GM19397 (cell line): ENCODE results near the gene MDFIC.
A peak's percentile ranks its signal among the peaks of the same experiment; 100 is the strongest.

Source experiments
- ATAC-seq: cut with Tn5 transposase; IDR thresholded peaks from one replicate; pipeline ENCODE4 v1.9.1; 2021; ENCODE audit warnings: mild to moderate bottlenecking, moderate library complexity; ENCODE audit not compliant: unreplicated experiment

MDFIC gene

DNA sequence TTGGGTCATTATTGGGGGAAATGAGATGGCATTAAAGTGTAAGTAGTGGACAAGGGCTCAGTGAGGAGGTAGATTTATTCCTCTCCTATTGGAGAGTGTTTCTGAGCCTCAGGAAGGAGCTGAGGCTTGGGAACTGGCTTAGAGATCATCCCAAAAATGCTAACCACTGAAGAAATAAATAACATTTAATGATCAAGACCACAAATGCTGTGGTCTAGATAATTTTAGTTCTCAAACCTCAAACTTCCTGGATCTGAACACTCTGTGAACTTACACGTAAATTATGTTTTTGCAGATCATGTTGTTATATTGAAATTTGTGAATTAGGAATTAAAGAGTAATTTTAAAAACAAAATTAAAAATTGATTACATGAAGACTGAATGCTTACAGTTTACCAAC, 27.3 kb downstream of the MDFIC start:
- ATAC-seq: no peak

DNA sequence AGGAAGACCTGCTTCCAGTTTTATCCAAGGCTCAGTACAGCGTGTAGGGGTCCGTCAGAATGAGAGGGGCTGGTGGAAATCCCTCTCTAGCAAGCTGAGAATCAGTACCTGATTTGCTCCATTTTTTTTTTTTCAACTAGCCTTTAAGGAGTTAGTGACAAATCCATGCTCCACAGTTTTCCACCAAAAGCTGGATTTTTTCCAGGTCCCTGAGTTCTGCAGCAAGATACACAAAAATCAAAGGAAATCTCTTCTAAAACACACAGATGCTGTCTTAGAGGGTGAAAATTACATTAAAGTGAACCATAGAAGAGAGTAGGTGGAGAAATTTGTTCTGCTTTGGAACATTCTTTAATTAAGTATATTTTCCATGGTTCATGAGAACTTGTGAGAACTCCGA, 30.4 kb downstream of the MDFIC start:
- no peak for ATAC-seq

DNA sequence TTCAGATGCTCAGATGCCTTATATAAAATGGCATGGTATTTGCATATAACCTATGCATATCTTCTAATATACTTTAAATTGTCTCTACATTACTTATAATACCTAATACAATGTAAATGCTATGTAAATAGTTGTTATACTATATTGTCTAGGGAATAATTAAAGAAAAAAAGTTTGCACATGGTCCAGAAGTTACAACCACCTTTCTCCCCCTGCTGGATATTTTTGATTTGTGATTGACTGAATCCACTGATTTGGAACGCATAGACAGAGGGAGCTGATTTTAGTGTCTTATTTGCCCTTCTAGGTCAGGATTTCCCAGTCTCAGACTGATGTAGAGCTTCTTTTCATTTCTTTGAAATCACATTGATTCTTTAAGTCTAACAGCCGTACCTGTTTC, 31.8 kb downstream of the MDFIC start:
- no peak for ATAC-seq

DNA sequence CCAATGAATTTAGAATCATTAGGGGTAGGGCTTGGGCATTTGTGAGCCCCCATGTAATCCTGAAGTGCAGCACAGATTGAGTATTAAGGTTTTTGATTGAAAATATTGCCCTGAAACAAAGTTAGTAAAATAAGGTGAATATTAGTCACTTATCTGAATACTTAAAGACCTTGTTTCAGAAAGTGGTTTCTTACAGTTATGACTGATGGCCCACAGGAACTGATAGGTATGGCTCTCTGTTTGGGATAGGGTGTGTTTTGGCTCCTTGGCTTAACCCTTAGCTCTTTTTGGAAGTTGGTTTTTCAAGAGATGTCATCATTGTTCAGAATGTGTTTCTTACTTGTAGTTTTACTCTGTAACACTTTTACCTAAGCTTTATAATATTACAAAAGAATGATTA, 34.8 kb downstream of the MDFIC start:
- ATAC-seq: no peak

DNA sequence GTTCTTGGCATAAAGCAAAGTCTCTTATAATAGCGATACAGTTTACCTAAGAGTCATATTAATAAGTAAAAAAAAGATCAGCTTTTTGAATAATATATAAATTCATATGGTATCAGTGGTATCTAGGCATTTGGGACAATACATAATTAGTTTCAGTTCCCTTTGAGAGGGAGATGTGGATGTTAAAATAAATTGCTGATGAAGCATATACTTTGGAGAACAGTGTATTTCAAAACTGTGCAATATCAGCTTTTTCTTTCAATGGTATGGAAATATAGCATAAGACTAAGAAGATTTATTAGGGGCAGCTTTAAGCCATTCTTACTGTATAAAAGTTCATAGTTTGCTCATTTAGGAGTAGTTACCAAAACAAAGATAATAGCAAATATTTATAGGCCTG, 35.5 kb downstream of the MDFIC start:
- ATAC-seq: no peak

DNA sequence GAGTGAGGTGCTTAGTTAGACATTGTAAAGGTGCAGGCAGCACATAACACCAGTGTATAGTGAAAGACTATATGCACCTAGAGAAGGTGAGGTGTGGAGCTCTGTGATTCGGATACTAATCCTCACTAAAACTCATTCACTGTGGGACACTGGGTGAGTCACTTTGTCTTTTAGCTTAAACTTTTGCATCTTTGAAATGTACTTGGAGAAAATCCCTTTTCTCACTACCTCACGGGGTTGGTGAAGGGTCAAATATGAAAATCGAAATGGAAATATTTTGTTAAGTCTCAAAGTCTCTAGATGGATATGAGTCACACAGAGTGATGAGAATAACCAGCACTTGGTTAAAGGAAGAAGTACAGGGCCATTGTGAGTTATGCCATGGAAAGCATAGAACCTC, 38.0 kb downstream of the MDFIC start:
- peak; percentile 78 for ATAC-seq

DNA sequence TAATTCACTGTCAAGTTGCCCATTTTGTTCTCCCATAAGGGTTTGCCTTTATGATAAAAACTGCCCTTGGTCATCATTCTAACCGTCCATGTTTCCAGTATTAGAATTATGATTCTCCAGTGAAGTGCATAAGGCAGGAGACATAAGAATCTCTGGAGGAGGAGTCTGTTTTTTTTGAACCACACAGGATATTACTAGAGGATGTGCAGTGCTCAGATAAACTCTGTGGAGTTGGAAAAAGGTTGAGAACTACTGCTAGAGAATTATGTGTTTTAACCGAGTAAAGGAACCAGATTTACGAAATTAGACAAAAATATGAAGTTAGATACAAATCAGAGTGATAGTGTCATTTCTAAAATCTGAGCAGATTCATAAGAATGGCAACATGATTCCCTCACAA, 40.5 kb downstream of the MDFIC start:
- no peak for ATAC-seq

DNA sequence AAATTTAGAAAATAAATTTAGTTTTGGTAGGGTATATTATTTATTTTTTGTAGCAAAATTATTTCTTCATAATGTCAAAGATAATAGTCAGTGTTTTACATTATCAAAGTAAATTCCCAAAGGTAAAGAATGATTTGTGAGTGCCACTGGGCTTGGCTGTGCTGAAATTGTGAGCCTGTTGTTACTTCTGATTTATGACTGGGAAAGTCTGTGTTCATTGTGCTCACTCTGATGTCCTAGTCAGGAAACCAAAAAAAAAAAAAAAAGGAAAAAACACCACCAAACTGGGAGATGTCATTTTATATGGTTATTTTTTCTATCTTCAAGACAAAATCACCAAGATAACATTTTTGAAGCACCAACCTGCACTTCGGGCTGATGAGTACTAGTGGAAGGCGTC, 44.3 kb downstream of the MDFIC start:
- no peak for ATAC-seq

DNA sequence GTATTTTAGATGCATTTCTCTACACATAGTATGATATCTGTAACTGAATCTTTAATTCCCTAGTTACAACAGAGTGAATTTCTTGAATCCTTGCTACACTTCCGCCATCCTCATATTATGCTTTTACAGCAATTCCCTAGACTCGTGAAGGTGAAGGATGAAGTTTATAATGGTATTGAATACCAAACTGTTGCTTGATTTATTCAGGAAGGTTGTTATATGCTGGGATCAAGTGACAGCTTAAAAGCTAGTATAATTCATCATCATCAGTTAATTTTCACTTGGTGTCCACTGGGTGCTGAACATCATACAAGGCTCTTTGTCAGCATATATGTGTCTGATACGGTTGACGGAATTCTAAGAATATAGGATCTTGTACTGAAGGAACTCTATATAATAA, 47.2 kb downstream of the MDFIC start:
- ATAC-seq: no peak

DNA sequence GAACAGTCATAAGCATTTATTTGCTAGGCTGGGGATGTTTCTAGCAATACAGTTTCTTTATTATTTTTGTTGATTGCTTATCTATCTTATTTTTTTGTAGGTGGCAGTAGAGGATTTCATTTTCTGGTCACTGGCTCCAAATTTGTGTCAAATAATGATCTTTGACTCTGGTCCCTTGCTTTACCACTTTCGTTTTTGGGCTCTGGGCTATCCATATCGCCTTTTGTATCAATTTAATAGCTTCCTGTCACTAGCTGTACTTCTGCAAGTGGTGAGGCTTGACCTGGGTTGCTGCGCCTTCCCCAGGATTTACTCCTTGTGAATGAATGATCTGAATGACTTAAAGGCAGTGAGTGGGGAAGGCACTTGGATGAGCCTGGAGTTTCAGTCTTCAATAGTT, 48.4 kb downstream of the MDFIC start:
- ATAC-seq: no peak

DNA sequence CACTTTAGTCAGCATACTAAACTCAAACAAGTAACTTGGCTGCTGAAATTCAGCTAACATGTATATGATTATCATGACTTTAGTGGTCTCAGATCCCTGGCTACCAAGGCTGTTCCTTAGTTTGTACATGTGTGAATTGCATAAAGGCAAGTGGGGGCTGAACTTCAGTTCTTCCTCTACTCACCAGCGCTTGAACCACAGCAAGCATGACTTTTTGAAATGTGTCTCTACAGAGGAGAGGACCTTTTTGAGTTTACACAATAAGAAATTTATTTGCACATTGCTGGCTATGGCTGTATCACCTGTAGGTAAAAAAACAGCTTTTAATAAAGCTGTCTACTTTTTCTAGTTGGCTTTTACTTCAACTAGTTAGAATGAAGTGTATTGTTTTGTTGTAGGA, 48.8 kb downstream of the MDFIC start:
- ATAC-seq: no peak

DNA sequence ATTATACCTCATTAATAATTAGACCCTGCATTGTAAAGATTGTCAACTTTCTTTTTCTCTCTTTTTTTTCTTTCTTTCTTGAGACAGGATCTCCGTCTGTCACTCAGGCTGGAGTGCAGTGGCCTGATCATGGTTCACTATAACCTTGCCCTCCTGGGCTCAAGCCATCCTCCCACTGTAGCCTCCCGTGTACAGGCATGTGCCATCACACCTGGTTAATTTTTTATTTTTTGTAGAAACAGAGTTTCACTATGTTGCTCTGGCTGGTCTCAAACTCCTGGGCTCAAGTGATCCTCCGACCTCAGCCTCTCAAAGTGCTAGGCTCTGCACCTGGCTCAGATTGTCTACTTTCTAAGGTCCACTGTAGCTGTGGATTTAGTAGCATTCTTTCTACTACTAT, 50.7 kb downstream of the MDFIC start:
- ATAC-seq: no peak

DNA sequence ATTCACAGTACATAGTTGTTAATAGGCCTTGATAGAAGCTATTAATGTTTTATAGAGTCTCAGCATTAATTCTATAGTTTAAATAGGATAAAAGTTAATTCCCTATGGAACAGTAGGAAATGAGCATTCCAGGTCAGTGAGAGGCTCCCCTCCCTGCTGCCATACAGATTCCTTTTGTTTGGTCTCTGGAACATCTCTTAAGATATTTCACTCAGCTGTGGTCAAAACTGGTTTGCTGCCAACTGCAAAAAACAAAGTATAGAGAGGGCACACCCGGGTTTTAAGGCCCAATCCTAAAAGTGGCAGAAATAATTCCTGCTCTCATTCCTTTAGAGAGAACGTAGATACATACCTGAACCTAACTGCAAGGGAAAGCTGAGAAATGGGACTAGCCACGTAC, 51.3 kb downstream of the MDFIC start:
- no peak for ATAC-seq

DNA sequence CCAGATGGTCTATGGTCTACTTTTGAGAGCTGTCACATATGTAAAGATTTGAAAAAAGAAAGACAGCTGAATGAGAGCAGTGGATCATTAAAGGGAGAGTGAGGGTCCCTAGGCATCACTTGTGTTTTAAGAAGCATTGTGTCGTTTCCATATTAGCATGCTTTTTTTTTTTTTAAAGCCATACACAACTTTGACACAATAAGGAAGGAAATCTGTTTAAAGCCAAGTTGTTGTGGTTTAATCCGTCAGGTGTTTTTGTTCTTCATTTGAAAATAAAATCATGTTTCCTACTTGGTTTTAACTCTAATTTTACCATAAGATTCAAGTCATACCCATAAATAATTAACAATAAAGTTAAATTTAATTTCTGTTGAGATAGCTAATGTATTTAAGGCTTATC, 53.5 kb downstream of the MDFIC start:
- ATAC-seq: no peak

DNA sequence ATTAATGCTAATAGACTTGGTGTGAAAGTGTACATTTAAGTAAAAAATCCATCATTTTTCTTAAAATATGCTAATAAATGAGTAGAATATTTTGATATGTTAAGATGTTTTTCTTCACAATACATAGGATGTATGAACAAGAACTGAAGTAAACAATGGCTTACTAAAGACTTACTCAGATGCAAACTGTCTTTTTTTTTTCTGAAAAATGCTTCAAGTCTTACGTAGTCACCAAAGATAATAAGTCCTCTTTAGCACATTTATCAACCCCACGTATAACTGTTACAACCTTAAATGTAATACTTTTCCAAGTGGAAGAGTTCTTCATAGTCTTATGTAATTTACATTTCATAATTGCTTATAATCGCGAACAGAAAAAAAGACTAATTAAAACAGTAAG, 54.8 kb downstream of the MDFIC start:
- ATAC-seq: no peak

DNA sequence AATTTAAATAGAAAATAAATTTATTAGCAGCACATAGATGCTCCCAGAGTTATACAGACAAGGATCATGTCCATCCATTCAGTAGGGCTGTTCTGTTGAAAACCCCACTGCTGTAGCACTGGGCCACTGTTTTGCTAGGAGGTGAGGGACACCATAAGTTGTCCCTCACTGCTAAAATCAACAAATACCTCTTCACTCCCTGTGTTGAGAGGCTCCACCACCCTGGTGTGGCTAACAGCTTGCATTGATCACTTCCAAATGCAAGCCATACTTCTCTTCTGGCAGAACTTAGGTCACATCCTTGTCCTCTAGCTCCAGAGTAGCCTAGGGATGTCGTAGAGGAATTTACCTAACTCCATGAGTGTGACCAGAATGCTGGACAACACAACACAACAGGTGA, 55.4 kb downstream of the MDFIC start:
- no peak for ATAC-seq

DNA sequence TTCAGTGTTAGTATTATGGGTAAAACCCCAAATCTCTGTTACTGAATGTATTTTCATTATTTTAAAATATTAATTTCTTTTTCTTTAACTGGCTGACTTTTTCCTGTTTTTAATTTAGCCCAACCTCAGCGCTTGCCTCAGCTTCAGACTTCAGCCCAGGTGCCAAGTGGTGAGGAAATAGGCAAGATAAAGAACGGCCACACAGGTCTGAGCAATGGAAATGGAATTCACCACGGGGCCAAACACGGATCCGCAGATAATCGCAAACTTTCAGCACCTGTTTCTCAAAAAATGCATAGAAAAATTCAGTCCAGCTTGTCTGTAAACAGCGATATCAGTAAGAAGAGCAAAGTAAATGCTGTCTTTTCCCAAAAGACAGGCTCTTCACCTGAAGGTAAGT, 57.5 kb downstream of the MDFIC start:
- ATAC-seq: no peak

DNA sequence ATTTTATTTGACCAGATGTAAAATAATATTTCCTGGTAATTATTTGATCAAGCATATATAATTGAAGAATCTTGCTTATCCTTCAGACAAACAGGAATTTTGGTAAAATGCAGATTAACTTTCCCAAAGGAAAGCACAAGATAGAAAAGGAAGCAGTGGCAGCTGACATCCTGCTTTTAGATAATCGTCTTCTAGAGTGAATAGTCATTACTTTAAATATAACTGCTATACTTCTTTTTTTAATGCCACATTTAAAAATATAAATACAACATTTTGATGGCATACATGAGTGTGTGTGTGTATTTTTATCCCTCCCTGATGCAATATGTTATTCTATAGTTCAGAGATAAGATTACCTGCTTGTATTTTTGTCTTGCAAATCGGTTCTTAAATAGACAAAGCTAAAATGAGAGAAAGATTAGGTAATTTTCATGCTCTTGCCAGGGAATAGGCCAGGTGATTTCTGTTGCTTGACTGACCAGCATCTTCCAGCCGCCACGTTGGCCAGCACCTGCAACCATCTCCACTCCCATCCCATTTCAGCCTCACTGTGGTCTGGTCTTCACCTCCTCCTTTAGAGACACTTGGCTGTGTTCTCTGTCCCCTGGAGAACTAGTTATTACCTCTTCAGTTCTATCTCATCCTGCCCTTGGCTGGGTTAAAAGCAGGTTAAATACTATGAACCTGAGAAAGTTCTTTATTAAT, 58.1 kb downstream of the MDFIC start:
- no peak for ATAC-seq

DNA sequence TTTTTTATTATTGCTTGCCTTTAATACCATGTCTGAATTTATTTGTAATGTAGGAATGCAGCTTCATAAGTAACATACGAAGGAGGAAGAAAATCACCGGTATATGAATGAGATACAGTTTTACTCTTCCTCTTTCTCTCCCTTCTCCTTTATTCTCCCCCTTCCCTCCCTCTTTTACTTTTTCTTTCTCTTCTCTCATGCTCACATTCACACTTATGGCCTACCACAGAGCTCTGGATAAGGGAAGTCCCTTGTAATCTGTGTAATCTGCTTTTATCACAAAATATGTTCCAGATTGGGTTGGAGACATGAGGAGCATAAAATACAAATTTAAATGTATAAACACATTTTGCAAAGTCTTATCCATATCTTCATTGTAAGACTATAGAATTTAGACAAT, 59.4 kb downstream of the MDFIC start:
- ATAC-seq: no peak

DNA sequence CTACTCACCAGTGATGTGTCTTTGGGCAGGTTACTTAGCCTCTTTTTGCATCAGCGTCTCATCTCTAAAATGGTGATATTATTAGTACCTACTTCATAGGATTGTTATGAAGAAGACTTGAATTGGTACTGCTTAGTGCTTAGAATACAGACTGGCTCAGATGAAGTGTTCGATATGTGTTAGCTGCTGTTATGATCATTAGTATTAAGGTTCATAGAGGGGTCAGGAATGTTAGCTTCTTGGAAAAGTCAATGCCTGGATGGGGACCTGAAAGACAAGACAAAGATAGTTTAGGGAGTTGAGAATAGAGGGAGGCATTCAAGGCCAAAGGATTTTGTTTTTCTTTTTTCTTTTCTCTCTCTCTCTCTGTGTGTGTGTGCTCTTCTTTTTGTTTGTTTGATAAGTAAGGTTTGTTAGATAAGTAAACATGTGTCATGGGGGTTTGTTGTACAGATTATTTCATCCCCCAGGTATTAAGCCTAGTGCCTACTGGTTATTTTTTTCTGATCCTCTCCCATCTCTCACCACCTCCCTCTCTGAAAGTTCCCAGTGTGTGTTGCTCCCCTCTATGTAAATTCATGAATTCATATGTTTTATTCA, 63.3 kb downstream of the MDFIC start:
- ATAC-seq: no peak

DNA sequence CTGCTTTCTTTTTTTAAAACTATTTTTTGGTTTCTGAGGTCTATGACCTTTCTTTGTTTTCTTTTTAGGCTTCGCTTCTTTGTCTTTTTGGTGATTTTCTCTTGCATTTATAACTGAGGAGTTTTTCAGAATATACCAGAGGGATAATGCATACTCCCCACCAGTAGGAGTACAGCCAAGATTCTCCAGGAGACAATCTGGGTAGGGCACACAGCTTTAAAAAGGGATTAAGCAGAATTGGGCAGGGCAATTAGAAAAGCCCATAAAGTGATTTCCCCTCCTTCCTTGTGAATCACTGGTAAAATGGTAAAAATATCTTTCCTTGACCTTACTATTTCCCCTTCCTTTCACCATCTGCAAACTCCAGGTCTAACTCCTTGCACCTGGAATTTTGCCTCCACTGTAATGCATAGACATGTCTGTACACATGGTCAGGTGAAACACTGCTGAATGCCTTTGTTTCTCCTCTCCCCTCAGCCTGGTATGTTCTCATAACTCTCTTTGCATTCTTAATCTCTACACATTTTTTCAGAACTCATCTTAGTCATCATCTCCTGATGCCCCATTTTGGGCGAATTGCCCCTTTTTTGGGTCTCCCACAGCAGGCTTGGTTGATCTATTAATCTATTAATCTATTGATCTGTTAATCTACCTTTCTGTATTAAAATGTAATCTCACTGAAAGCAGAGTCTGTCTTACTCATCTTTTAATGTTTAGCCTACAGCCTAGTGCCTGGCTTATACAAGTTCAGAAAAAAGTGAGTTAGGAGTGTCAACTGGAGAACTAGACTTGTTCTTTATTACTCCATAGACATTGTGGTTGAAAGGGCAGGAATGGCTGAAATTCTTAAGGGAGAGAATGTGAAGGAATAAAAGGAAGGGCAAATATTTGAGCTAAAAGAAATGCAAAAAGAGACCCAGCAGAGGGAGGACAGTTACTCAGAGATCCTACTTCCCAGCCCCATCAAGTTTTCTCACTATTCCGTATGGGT, 64.6 kb downstream of the MDFIC start:
- no peak for ATAC-seq

DNA sequence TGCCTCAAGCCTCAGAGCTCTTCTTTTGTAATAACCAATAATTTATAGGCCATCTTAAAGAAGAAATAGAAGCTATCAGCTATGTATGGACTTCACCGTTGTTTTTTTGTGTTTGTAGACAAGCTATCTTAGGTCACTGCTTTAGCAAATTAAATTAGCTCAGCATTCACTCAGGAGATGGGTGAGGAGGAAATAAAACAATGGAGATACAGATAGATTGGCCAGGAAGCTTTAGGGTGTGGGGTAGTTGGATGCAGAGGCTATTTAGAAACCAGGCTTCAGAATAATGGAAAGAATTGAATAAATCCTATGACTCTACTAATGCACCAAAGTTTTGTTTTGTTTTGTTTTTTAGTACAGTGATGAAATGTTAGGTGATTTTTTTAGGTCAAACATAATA, 66.1 kb downstream of the MDFIC start:
- no peak for ATAC-seq
